ENCODE measurements around the gene UMPS. TPM values are rescaled to one million over a fixed set of nuclear protein-coding genes. Genes with fewer than 3 reads are reported as not detected.

The UMPS gene
- total RNA-seq (ENCODE audit: low replicate concordance) = 42.2 and 47.6 TPM in 2 replicates

GRCh38 chr3:124730129-124730940 lies at the start of gene UMPS:
UMPS (plus strand) TSS chr3:124730452; CDS start chr3:124730472, 20 bp downstream.
- peaks cover 44% of the 10 kb centered on the region for H3K27me3 ChIP-seq
- peaks cover 10% of the 10 kb centered on the region for H4K20me1 ChIP-seq (ENCODE audit: low read depth)
- Mint-ChIP-seq H3K27me3 (ENCODE audit: insufficient read depth, low read depth) (no peaks in the 10 kb centered on the region), H3K4me3 (peak within 1 kb of the TSS; percentile 100), H3K36me3 (peaks cover 3% of the 10 kb centered on the region), H3K27ac (peak within 1 kb of the TSS; percentile 100), H3K4me1 (peaks cover 27% of the 10 kb centered on the region), H3K9me3 (no peaks in the 10 kb centered on the region)
- H3K36me3 ChIP-seq = no peaks in the 10 kb centered on the region
- peak; percentile 92 for DNase-seq (ENCODE audit: low spot score)
- peak within 1 kb of the TSS; percentile 80 for H2AFZ ChIP-seq (replicated peaks)
- peak within 1 kb of the TSS; percentile 34 for H3K27ac ChIP-seq
- peaks cover 46% of the 10 kb centered on the region for H3K79me2 ChIP-seq (ENCODE audit: low read depth)
- peak; percentile 33 for TF ChIP-seq EZH2 (IDR thresholded peaks at IDR 0.05)
- no peak for TF ChIP-seq CTCF (IDR thresholded peaks at IDR 0.05)
- TF ChIP-seq EZH2phosphoT487 (IDR thresholded peaks at IDR 0.05) = no peak
- peak within 1 kb of the TSS; percentile 94 for H3K9ac ChIP-seq
- H3K4me3 ChIP-seq = peak within 1 kb of the TSS; percentile 85
- H3F3A ChIP-seq (ENCODE audit: low read depth) = no peaks in the 10 kb centered on the region
- H3K9me3 ChIP-seq (ENCODE audit: low read depth) = no peaks in the 10 kb centered on the region
- peaks cover 19% of the 10 kb centered on the region for H3K4me1 ChIP-seq
- peak within 1 kb of the TSS; percentile 88 for H3K4me2 ChIP-seq

GRCh38 chr3:124680521-124680920 lies 49.7 kb upstream of the UMPS start:
- Mint-ChIP-seq H3K9me3 (no peaks in the 10 kb centered on the region), H3K4me3 (no peak overlapping the region), H3K27ac (no peak overlapping the region), H3K27me3 (ENCODE audit: insufficient read depth, low read depth) (peaks cover 8% of the 10 kb centered on the region), H3K4me1 (peaks cover 15% of the 10 kb centered on the region), H3K36me3 (peaks cover 16% of the 10 kb centered on the region)
- no peak overlapping the region for H3K27ac ChIP-seq
- no peaks in the 10 kb centered on the region for H3F3A ChIP-seq (ENCODE audit: low read depth)
- no peaks in the 10 kb centered on the region for H3K4me1 ChIP-seq
- H3K36me3 ChIP-seq = no peaks in the 10 kb centered on the region
- no peak for TF ChIP-seq EZH2phosphoT487 (IDR thresholded peaks at IDR 0.05)
- no peak overlapping the region for H3K4me2 ChIP-seq
- H3K27me3 ChIP-seq = no peaks in the 10 kb centered on the region
- H3K4me3 ChIP-seq = no peak overlapping the region
- H3K79me2 ChIP-seq (ENCODE audit: low read depth) = no peaks in the 10 kb centered on the region
- H3K9ac ChIP-seq = no peak overlapping the region
- DNase-seq (ENCODE audit: low spot score) = no peak
- H4K20me1 ChIP-seq (ENCODE audit: low read depth) = no peaks in the 10 kb centered on the region
- no peak overlapping the region for H2AFZ ChIP-seq (replicated peaks)
- H3K9me3 ChIP-seq (ENCODE audit: low read depth) = no peaks in the 10 kb centered on the region

- TF ChIP-seq EZH2 (IDR thresholded peaks at IDR 0.05) (no peak), CTCF (IDR thresholded peaks at IDR 0.05) (no peak), EZH2phosphoT487 (IDR thresholded peaks at IDR 0.05) (no peak)
- no peak overlapping the region for H3K4me3 Mint-ChIP-seq
- H3K79me2 ChIP-seq (ENCODE audit: low read depth) = no peaks in the 10 kb centered on the region
- no peak for DNase-seq (ENCODE audit: low spot score)
- no peaks in the 10 kb centered on the region for H3F3A ChIP-seq (ENCODE audit: low read depth)
- no peak overlapping the region for H3K27ac ChIP-seq
- no peaks in the 10 kb centered on the region for H3K27me3 ChIP-seq
- H2AFZ ChIP-seq (replicated peaks) = no peak overlapping the region
- H3K4me2 ChIP-seq = no peak overlapping the region
- no peaks in the 10 kb centered on the region for H3K36me3 ChIP-seq
- peaks cover 12% of the 10 kb centered on the region for H3K27me3 Mint-ChIP-seq (ENCODE audit: insufficient read depth, low read depth)
- H3K9me3 ChIP-seq (ENCODE audit: low read depth) = no peaks in the 10 kb centered on the region
- H3K4me1 ChIP-seq = no peaks in the 10 kb centered on the region
- no peaks in the 10 kb centered on the region for H4K20me1 ChIP-seq (ENCODE audit: low read depth)
- no peaks in the 10 kb centered on the region for H3K9me3 Mint-ChIP-seq
- no peak overlapping the region for H3K4me3 ChIP-seq
- H3K9ac ChIP-seq = no peak overlapping the region
- H3K36me3 Mint-ChIP-seq = peaks cover 5% of the 10 kb centered on the region
- peaks cover 24% of the 10 kb centered on the region for H3K4me1 Mint-ChIP-seq
- H3K27ac Mint-ChIP-seq = no peak overlapping the region
Observed at GRCh38 chr3:124682263-124682662, 48.0 kb upstream of the UMPS start.

- H3K9me3 Mint-ChIP-seq = no peaks in the 10 kb centered on the region
- Histone ChIP-seq H4K20me1 (ENCODE audit: low read depth) (no peaks in the 10 kb centered on the region), H3K9me3 (ENCODE audit: low read depth) (no peaks in the 10 kb centered on the region), H3K27me3 (no peaks in the 10 kb centered on the region), H3K4me3 (no peak overlapping the region), H2AFZ (replicated peaks) (no peak overlapping the region), H3K9ac (no peak overlapping the region), H3K4me2 (no peak overlapping the region), H3K79me2 (ENCODE audit: low read depth) (no peaks in the 10 kb centered on the region), H3K27ac (no peak overlapping the region), H3F3A (ENCODE audit: low read depth) (no peaks in the 10 kb centered on the region), H3K36me3 (no peaks in the 10 kb centered on the region), H3K4me1 (no peaks in the 10 kb centered on the region)
- peaks cover 17% of the 10 kb centered on the region for H3K27me3 Mint-ChIP-seq (ENCODE audit: insufficient read depth, low read depth)
- H3K36me3 Mint-ChIP-seq = no peaks in the 10 kb centered on the region
- no peak for TF ChIP-seq CTCF (IDR thresholded peaks at IDR 0.05)
- TF ChIP-seq EZH2 (IDR thresholded peaks at IDR 0.05) = no peak
- TF ChIP-seq EZH2phosphoT487 (IDR thresholded peaks at IDR 0.05) = no peak
- no peak overlapping the region for H3K4me3 Mint-ChIP-seq
- peaks cover 27% of the 10 kb centered on the region for H3K4me1 Mint-ChIP-seq
- DNase-seq (ENCODE audit: low spot score) = no peak
- H3K27ac Mint-ChIP-seq = peak overlapping the region; percentile 61
Observed at GRCh38 chr3:124684459-124684858, 45.8 kb upstream of the UMPS start.
